Measurements from ENCODE around the gene CXXC5.

GRCh38 chr5:139695178-139695573 lies 47.0 kb downstream of the CXXC5 start:
- TF ChIP-seq EZH2phosphoT487 (IDR thresholded peaks at IDR 0.05; ENCODE audit: low read depth, severe bottlenecking, unreplicated experiment) (no peak), EZH2 (IDR thresholded peaks at IDR 0.05; ENCODE audit: borderline replicate concordance) (no peak)
